ENCODE data around the gene CGB1. TPM values are rescaled to one million over a fixed set of nuclear protein-coding genes. Genes with fewer than 3 reads are reported as not detected.

CGB1 gene
- total and polyA plus RNA-seq, 10 of the 15 experiments (the other 5 are each of a cell fraction or from before 2014, with no cell fraction given): not detected

GRCh38 chr19:49010453-49010852 is 26.2 kb downstream of the CGB1 start (continued):
- no peak for TF ChIP-seq STAT3 (IDR thresholded peaks at IDR 0.05; ENCODE audit: low read depth, low read length)
- no peak for TF ChIP-seq BACH1 (IDR thresholded peaks at IDR 0.05; ENCODE audit: borderline replicate concordance)

GRCh38 chr19:49009828-49010227 is 26.9 kb downstream of the CGB1 start:
- in situ Hi-C loops (cut with MboI): no loop called here

GRCh38 chr19:49006905-49007304 is 29.8 kb downstream of the CGB1 start:
- no TSS peak for BruUV-seq (replicated peaks)
- in situ Hi-C loops (cut with MboI) (no loop called here), intact Hi-C loops (cut with micrococcal nuclease; ENCODE audit: unreplicated experiment) (no loop called here)
- RAD21 ChIA-PET (ENCODE audit: unreplicated experiment): no interaction called here
- POLR2A ChIA-PET: interaction anchor here (1.0 kb wide), 1 partner anchor 13 kb away, joined by 3 read pairs; the partner anchor contains the start of genes GYS1 and RUVBL2
- H3K9ac ChIP-seq (ENCODE audit: control insufficient read depth, insufficient read depth, low read length): no peak overlapping the region
- H3K4me3 ChIP-seq: no peak overlapping the region
- SMC1A ChIA-PET (ENCODE audit: uncharacterized antibody, unreplicated experiment): no interaction called here
- DNase-seq (ENCODE audit: low read depth, low spot score) (no peak), FAIRE-seq (no peak), ATAC-seq (no peak)
- H3K4me1 ChIP-seq (ENCODE audit: control insufficient read depth, insufficient read depth, low read length): no peaks in the 10 kb centered on the region
- H2AFZ ChIP-seq (ENCODE audit: control insufficient read depth, low read depth, low read length): no peak overlapping the region
- H3K9me3 ChIP-seq (replicated peaks; ENCODE audit: control insufficient read depth, insufficient read depth, low read length): no peaks in the 10 kb centered on the region
- H3K4me2 ChIP-seq (ENCODE audit: control insufficient read depth, insufficient read depth): no peak overlapping the region
- no peaks in the 10 kb centered on the region for H3K79me2 ChIP-seq (ENCODE audit: control insufficient read depth, insufficient read depth, low read length)
- WGBS (ENCODE audit: insufficient coverage, insufficient replicate concordance, low lambda C conversion rate, missing lambda C conversion rate): 96% methylated on average over 22 of the region's 22 CpGs
- CTCF ChIA-PET: interaction anchor here (3.2 kb wide), 1 partner anchor 8 kb away, joined by 16 read pairs; no protein-coding TSS in a partner anchor
- H3K27ac ChIP-seq (ENCODE audit: control insufficient read depth, insufficient read depth): no peak overlapping the region
- no peaks in the 10 kb centered on the region for H3K27me3 ChIP-seq (replicated peaks in 1 of 2; ENCODE audit: control insufficient read depth in 2 of 2, insufficient read depth in 2 of 2, low read length in 1 of 2)
- H4K20me1 ChIP-seq (ENCODE audit: control insufficient read depth, insufficient read depth): no peaks in the 10 kb centered on the region
- peaks cover 21 to 28% of the 10 kb centered on the region in 2 experiments for H3K36me3 ChIP-seq (ENCODE audit: control insufficient read depth in 2 of 2, insufficient read depth in 2 of 2, low read length in 1 of 2)
- TF ChIP-seq USF1 (IDR thresholded peaks at IDR 0.05; ENCODE audit: borderline replicate concordance, extremely low read length, insufficient read depth, low read depth, low read length) (no peak), RCOR1 (conservative IDR thresholded peaks at IDR 0.05; ENCODE audit: low read depth, low read length) (no peak), MYC (IDR thresholded peaks at IDR 0.05; ENCODE audit: insufficient read depth, insufficient read length, insufficient replicate concordance, low read length, severe bottlenecking) (no peak), HDAC6 (IDR thresholded peaks at IDR 0.05; ENCODE audit: unreplicated experiment) (no peak), HDGF (IDR thresholded peaks at IDR 0.05) (no peak), SKIL (IDR thresholded peaks at IDR 0.05; ENCODE audit: low read depth, poor library complexity, severe bottlenecking) (no peak), TCF3 (IDR thresholded peaks at IDR 0.05; ENCODE audit: borderline replicate concordance, insufficient read depth, low read depth, low read length) (peak; percentile 72; the same call in 1 of the 2 replicates), CREB1 (IDR thresholded peaks at IDR 0.05; ENCODE audit: low read depth) (no peak), HCFC1 (IDR thresholded peaks at IDR 0.05; ENCODE audit: low read length) (no peak), SMC3 (IDR thresholded peaks at IDR 0.05; ENCODE audit: borderline replicate concordance, low read length) (no peak)

More at GRCh38 chr19:49009828-49010227, 26.9 kb downstream of the CGB1 start:
- BruUV-seq (replicated peaks): no TSS peak
- no peaks in the 10 kb centered on the region for H3K9me3 ChIP-seq (replicated peaks; ENCODE audit: control insufficient read depth, insufficient read depth, low read length)
- no peaks in the 10 kb centered on the region for H3K4me1 ChIP-seq (ENCODE audit: control insufficient read depth, insufficient read depth, low read length)
- no peaks in the 10 kb centered on the region for H3K79me2 ChIP-seq (ENCODE audit: control insufficient read depth, insufficient read depth, low read length)
- ChIA-PET RAD21 (ENCODE audit: unreplicated experiment) (no interaction called here), SMC1A (ENCODE audit: uncharacterized antibody, unreplicated experiment) (no interaction called here), POLR2A (no interaction called here), CTCF (interaction anchor here (0.6 to 3.2 kb wide), 2 partner anchors 11 to 316 kb away, joined by 3 to 16 read pairs; no protein-coding TSS in a partner anchor)
- ATAC-seq: no peak
- no peak for DNase-seq (ENCODE audit: low read depth, low spot score)
- no peak overlapping the region for H3K4me3 ChIP-seq
- H3K9ac ChIP-seq (ENCODE audit: control insufficient read depth, insufficient read depth, low read length): no peak overlapping the region
- H2AFZ ChIP-seq (ENCODE audit: control insufficient read depth, low read depth, low read length): no peak overlapping the region
- no peak for FAIRE-seq
- H3K27me3 ChIP-seq (replicated peaks in 1 of 2; ENCODE audit: control insufficient read depth in 2 of 2, insufficient read depth in 2 of 2, low read length in 1 of 2): no peaks in the 10 kb centered on the region
- intact Hi-C loops (cut with micrococcal nuclease; ENCODE audit: unreplicated experiment): no loop called here
- H3K27ac ChIP-seq (ENCODE audit: control insufficient read depth, insufficient read depth): no peak overlapping the region
- no peak overlapping the region for H3K4me2 ChIP-seq (ENCODE audit: control insufficient read depth, insufficient read depth)
- TF ChIP-seq POLR2AphosphoS5 (IDR thresholded peaks at IDR 0.05; ENCODE audit: low read length) (no peak), STAT3 (IDR thresholded peaks at IDR 0.05; ENCODE audit: low read depth, low read length) (no peak), CBX3 (IDR thresholded peaks at IDR 0.05; ENCODE audit: borderline replicate concordance, low read depth) (no peak)
- H3K36me3 ChIP-seq (ENCODE audit: control insufficient read depth in 2 of 2, insufficient read depth in 2 of 2, low read length in 1 of 2): peaks cover 17 to 24% of the 10 kb centered on the region in 2 experiments
- no peaks in the 10 kb centered on the region for H4K20me1 ChIP-seq (ENCODE audit: control insufficient read depth, insufficient read depth)
- WGBS (ENCODE audit: insufficient coverage, insufficient replicate concordance, low lambda C conversion rate, missing lambda C conversion rate): 96% methylated on average over 18 of the region's 18 CpGs
